HepG2 (cell line): ENCODE measurements around the gene SPIRE1. TPM values are rescaled to one million over a fixed set of nuclear protein-coding genes. Genes with fewer than 3 reads are reported as not detected.

Experiments
- BORCS8-MEF2B ChIP-seq: sonication (generic); formaldehyde crosslinking; IDR thresholded peaks from 2 replicates; pipeline ENCODE4 v1.8.0; 2022; ENCODE audit warnings: mild to moderate bottlenecking, missing genetic modification reagents
- CBFB ChIP-seq: sonication (generic); formaldehyde crosslinking; IDR thresholded peaks from 2 replicates; pipeline ENCODE4 v1.4.0; 2020; ENCODE audit warnings: missing genetic modification reagents
- FOXC1 ChIP-seq: sonication (generic); formaldehyde crosslinking; IDR thresholded peaks from 2 replicates; pipeline ENCODE4 v1.8.0; 2022; ENCODE audit warnings: mild to moderate bottlenecking, missing genetic modification reagents, borderline replicate concordance
- GZF1 ChIP-seq: sonication (generic); formaldehyde crosslinking; IDR thresholded peaks from 2 replicates; pipeline ENCODE4 v1.5.1; 2020; ENCODE audit warnings: mild to moderate bottlenecking, missing genetic modification reagents
- HDAC6 ChIP-seq: fragments of 200-600 bp; sonication (generic); IDR thresholded peaks from 2 replicates; pipeline ENCODE4 v1.7.0; 2017; ENCODE audit warnings: mild to moderate bottlenecking, antibody characterized with exemption, low read length, low read depth
- KLF9 ChIP-seq: IDR thresholded peaks from 2 replicates; pipeline ENCODE4 v1.6.1; 2016; ENCODE audit warnings: low read depth
- LCORL ChIP-seq, 2 experiments: fragments of 450-650 bp in 1 of 2; sonication (generic) in 1 of 2; formaldehyde crosslinking in 1 of 2; IDR thresholded peaks; 2 replicates each; pipeline versions ENCODE4 v1.5.0 to v1.6.1; 2017 to 2020; ENCODE audit warnings: antibody characterized with exemption in 1 of 2, missing genetic modification reagents in 1 of 2
- MYC ChIP-seq: sonication (generic); formaldehyde crosslinking; IDR thresholded peaks from 2 replicates; pipeline ENCODE4 v1.9.0; 2021; ENCODE audit warnings: missing genetic modification reagents, borderline replicate concordance
- NR3C1 ChIP-seq: sonication (generic); formaldehyde crosslinking; IDR thresholded peaks from 2 replicates; pipeline ENCODE4 v1.4.0; 2020; ENCODE audit warnings: missing genetic modification reagents
- RXRA ChIP-seq: sonication (generic); formaldehyde crosslinking; IDR thresholded peaks from 2 replicates; pipeline ENCODE4 v1.5.1; 2020; ENCODE audit warnings: missing genetic modification reagents
- ZFY ChIP-seq: sonication (generic); formaldehyde crosslinking; IDR thresholded peaks from 2 replicates; pipeline ENCODE4 v1.4.0; 2020; ENCODE audit warnings: missing genetic modification reagents
- ZNF329 ChIP-seq: sonication (generic); formaldehyde crosslinking; IDR thresholded peaks from 2 replicates; pipeline ENCODE4 v1.9.0; 2021; ENCODE audit warnings: low read depth, mild to moderate bottlenecking, missing genetic modification reagents
- ZNF44 ChIP-seq: sonication (generic); formaldehyde crosslinking; IDR thresholded peaks from 2 replicates; pipeline ENCODE4 v1.5.1; 2020; ENCODE audit warnings: mild to moderate bottlenecking, missing genetic modification reagents
- ZNF547 ChIP-seq: sonication (generic); formaldehyde crosslinking; IDR thresholded peaks from 2 replicates; pipeline ENCODE4 v1.5.1; 2020; ENCODE audit warnings: mild to moderate bottlenecking, missing genetic modification reagents
- ZNF639 ChIP-seq: conservative IDR thresholded peaks from 2 replicates; pipeline ENCODE4 v1.6.1; 2018; ENCODE audit warnings: missing genetic modification reagents
- ZNF709 ChIP-seq: sonication (generic); formaldehyde crosslinking; IDR thresholded peaks from 2 replicates; pipeline ENCODE4 v1.5.0; 2020; ENCODE audit warnings: mild to moderate bottlenecking, missing genetic modification reagents
- ZNF740 ChIP-seq: sonication (generic); formaldehyde crosslinking; IDR thresholded peaks from 2 replicates; pipeline ENCODE4 v1.4.0; 2020; ENCODE audit warnings: missing genetic modification reagents
- polyA plus RNA-seq, 8 experiments: library from polyadenylated mRNA; depleted of rRNA in 3 of 8; stranded (reverse) in 7 of 8; unstranded in 1 of 8; fragments of >200 nt; fragmentation: Illumina TruSeq in 4 of 8; extraction: Trizol in 4 of 8; gene quantifications; 2 replicates each; pipeline versions ENCODE4 v1.2.1 to v1.2.3, GENCODE V29; 2011 to 2016; ENCODE audit warnings: low read depth in 4 of 8, missing spikeins in 1 of 8, mixed read lengths in 1 of 8; ENCODE audit not compliant: insufficient read depth in 1 of 8
- total RNA-seq, 5 experiments: library from RNA; depleted of rRNA; stranded (reverse); fragments of >200 nt; fragmentation: Illumina TruSeq; extraction: Trizol; gene quantifications; 2 replicates each; pipeline ENCODE4 v1.2.3, GENCODE V29; 2016; ENCODE audit warnings: low read depth in 1 of 5
- TF ChIP-seq, protein P1 (sequence below): sonication (generic); formaldehyde crosslinking; IDR thresholded peaks from 2 replicates; pipeline ENCODE4 v1.9.0; 2021; ENCODE audit warnings: mild to moderate bottlenecking, missing genetic modification reagents
- TF ChIP-seq, protein P2 (sequence below): sonication (generic); formaldehyde crosslinking; IDR thresholded peaks from 2 replicates; pipeline ENCODE4 v1.8.0; 2023; ENCODE audit warnings: mild to moderate bottlenecking, missing genetic modification reagents
- TF ChIP-seq, protein P3 (sequence below): sonication (generic); formaldehyde crosslinking; IDR thresholded peaks from 2 replicates; pipeline ENCODE4 v1.4.0; 2020; ENCODE audit warnings: missing genetic modification reagents, low read depth, mild to moderate bottlenecking, borderline replicate concordance

Gene SPIRE1
- total and polyA plus RNA-seq, 2 of the 13 experiments (the other 11 are each of a cell fraction or from before 2014, with no cell fraction given) = 9.9 to 21.3 TPM

DNA sequence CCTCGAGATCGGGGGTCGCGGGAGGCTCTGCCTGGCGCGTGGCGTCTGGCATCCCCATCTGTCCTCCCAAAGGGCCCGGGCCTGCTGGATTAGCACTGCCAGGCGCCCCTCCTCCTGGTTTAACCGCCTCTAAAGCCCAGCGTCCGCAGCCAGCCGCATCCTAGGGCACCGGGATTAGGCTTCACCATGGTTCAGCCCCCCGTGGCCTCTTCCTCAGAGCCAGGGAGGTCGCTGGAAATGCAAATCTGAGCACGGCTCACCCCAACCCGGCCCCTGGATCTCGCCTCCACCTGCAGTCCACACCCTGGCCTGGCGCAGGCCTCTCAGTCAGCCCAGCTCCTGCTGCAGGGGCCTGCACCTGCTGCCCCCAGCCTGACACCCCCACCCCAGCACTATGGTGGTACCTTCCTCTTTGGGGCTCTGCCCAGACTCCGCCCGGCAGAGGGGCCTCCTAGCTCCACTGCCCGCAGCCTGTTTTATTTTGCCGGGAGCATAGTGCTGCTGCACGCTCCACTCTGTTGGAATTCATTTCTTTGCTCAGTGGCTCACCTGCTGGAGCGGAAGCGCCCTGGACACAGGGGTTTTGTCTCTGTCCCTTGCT, 237.0 kb downstream of the SPIRE1 start (continued):
- TF ChIP-seq, protein P1, sequence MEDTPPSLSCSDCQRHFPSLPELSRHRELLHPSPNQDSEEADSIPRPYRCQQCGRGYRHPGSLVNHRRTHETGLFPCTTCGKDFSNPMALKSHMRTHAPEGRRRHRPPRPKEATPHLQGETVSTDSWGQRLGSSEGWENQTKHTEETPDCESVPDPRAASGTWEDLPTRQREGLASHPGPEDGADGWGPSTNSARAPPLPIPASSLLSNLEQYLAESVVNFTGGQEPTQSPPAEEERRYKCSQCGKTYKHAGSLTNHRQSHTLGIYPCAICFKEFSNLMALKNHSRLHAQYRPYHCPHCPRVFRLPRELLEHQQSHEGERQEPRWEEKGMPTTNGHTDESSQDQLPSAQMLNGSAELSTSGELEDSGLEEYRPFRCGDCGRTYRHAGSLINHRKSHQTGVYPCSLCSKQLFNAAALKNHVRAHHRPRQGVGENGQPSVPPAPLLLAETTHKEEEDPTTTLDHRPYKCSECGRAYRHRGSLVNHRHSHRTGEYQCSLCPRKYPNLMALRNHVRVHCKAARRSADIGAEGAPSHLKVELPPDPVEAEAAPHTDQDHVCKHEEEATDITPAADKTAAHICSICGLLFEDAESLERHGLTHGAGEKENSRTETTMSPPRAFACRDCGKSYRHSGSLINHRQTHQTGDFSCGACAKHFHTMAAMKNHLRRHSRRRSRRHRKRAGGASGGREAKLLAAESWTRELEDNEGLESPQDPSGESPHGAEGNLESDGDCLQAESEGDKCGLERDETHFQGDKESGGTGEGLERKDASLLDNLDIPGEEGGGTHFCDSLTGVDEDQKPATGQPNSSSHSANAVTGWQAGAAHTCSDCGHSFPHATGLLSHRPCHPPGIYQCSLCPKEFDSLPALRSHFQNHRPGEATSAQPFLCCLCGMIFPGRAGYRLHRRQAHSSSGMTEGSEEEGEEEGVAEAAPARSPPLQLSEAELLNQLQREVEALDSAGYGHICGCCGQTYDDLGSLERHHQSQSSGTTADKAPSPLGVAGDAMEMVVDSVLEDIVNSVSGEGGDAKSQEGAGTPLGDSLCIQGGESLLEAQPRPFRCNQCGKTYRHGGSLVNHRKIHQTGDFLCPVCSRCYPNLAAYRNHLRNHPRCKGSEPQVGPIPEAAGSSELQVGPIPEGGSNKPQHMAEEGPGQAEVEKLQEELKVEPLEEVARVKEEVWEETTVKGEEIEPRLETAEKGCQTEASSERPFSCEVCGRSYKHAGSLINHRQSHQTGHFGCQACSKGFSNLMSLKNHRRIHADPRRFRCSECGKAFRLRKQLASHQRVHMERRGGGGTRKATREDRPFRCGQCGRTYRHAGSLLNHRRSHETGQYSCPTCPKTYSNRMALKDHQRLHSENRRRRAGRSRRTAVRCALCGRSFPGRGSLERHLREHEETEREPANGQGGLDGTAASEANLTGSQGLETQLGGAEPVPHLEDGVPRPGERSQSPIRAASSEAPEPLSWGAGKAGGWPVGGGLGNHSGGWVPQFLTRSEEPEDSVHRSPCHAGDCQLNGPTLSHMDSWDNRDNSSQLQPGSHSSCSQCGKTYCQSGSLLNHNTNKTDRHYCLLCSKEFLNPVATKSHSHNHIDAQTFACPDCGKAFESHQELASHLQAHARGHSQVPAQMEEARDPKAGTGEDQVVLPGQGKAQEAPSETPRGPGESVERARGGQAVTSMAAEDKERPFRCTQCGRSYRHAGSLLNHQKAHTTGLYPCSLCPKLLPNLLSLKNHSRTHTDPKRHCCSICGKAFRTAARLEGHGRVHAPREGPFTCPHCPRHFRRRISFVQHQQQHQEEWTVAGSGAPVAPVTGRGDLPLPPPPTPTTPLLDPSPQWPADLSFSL (CRISPR knock-in tag) = no peak
- TF ChIP-seq, protein P2, sequence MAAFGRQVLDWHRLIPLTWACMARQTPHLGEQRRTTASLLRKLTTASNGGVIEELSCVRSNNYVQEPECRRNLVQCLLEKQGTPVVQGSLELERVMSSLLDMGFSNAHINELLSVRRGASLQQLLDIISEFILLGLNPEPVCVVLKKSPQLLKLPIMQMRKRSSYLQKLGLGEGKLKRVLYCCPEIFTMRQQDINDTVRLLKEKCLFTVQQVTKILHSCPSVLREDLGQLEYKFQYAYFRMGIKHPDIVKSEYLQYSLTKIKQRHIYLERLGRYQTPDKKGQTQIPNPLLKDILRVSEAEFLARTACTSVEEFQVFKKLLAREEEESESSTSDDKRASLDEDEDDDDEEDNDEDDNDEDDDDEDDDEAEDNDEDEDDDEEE (CRISPR knock-in tag) = no peak
- TF ChIP-seq ZNF740 (CRISPR knock-in tag) (0 out of 2 replicates have a peak, but pooled peaks have one; percentile 71), LCORL (IDR thresholded peaks at IDR 0.05) (peak; percentile 30; the same call in 1 of the 2 replicates), LCORL (CRISPR knock-in tag; IDR thresholded peaks at IDR 0.05) (no peak; the same call in none of the 2 replicates), ZNF709 (CRISPR knock-in tag) (0 out of 2 replicates have a peak, but pooled peaks have one; percentile 25), ZNF44 (CRISPR knock-in tag) (no peak), BORCS8-MEF2B (CRISPR knock-in tag) (no peak), ZNF547 (0 out of 2 replicates have a peak, but pooled peaks have one; percentile 16), MYC (peak; percentile 70), GZF1 (CRISPR knock-in tag) (no peak), CBFB (CRISPR knock-in tag) (no peak), RXRA (CRISPR knock-in tag) (no peak), NR3C1 (CRISPR knock-in tag) (no peak), FOXC1 (no peak), ZFY (CRISPR knock-in tag) (peak; percentile 88), KLF9 (CRISPR knock-in tag) (0 out of 2 replicates have a peak, but pooled peaks have one; percentile 36), ZNF639 (0 out of 2 replicates have a peak, but pooled peaks have one; percentile 19), HDAC6 (no peak), ZNF329 (CRISPR knock-in tag) (no peak)
- TF ChIP-seq, protein P3, sequence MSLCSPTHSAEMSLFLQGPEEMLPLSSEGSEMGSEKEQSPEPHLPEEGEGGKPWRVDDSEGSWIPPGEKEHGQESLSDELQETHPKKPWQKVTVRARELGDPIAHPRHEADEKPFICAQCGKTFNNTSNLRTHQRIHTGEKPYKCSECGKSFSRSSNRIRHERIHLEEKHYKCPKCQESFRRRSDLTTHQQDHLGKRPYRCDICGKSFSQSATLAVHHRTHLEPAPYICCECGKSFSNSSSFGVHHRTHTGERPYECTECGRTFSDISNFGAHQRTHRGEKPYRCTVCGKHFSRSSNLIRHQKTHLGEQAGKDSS (CRISPR knock-in tag) = no peak
